ENCODE data around the gene STT3B.

STT3B gene

GRCh38 chr3:31531452-31531991 lies 1.2 kb upstream of the STT3B start:
- H3K27ac ChIP-seq: peak overlapping the region; percentile 97
- no peak for TF ChIP-seq ZFX (IDR thresholded peaks at IDR 0.05; ENCODE audit: borderline replicate concordance)
- peak; percentile 26 for TF ChIP-seq CTCF (IDR thresholded peaks at IDR 0.05)

- TF ChIP-seq ZFX (IDR thresholded peaks at IDR 0.05; ENCODE audit: borderline replicate concordance): no peak
- TF ChIP-seq CTCF (IDR thresholded peaks at IDR 0.05): no peak; the same call in 1 of the 2 replicates
- H3K27ac ChIP-seq: peak overlapping the region; percentile 97
Observed at GRCh38 chr3:31531992-31532586, 636 bp upstream of the STT3B start.

- TF ChIP-seq ZFX (IDR thresholded peaks at IDR 0.05; ENCODE audit: borderline replicate concordance) (no peak), CTCF (IDR thresholded peaks at IDR 0.05) (peak; percentile 38)
- H3K27ac ChIP-seq: peak overlapping the region; percentile 97
Observed at GRCh38 chr3:31533169-31534064, 692 bp downstream of the STT3B start.

- TF ChIP-seq CTCF (IDR thresholded peaks at IDR 0.05): no peak
- TF ChIP-seq ZFX (IDR thresholded peaks at IDR 0.05; ENCODE audit: borderline replicate concordance): no peak
- peak overlapping the region; percentile 97 for H3K27ac ChIP-seq
Observed at GRCh38 chr3:31534065-31534425, 1.3 kb downstream of the STT3B start.

GRCh38 chr3:31536497-31536896 lies 3.8 kb downstream of the STT3B start:
- no peak overlapping the region for H3K27ac ChIP-seq

GRCh38 chr3:31538801-31539200 lies 6.1 kb downstream of the STT3B start:
- TF ChIP-seq CTCF (IDR thresholded peaks at IDR 0.05): no peak
- TF ChIP-seq ZFX (IDR thresholded peaks at IDR 0.05; ENCODE audit: borderline replicate concordance): no peak
- no peak overlapping the region for H3K27ac ChIP-seq

More at GRCh38 chr3:31536497-31536896, 3.8 kb downstream of the STT3B start:
- TF ChIP-seq ZFX (IDR thresholded peaks at IDR 0.05; ENCODE audit: borderline replicate concordance): no peak
- no peak for TF ChIP-seq CTCF (IDR thresholded peaks at IDR 0.05)

- TF ChIP-seq ZFX (IDR thresholded peaks at IDR 0.05; ENCODE audit: borderline replicate concordance): no peak
- TF ChIP-seq CTCF (IDR thresholded peaks at IDR 0.05): no peak
- H3K27ac ChIP-seq: no peak overlapping the region
Observed at GRCh38 chr3:31539275-31539674, 6.5 kb downstream of the STT3B start.

Measured in 22Rv1 (cell line).